HL-60/S4 treated with retinoic acid at 250 ng/mL for 4 days and 3 days (cell line): ENCODE results near the gene KLK2.

ENCODE experiments used
- in situ Hi-C: fragments of 300-500 bp; cut with MboI; formaldehyde crosslinking; loops from 2 replicates; pipeline ENCODE4 v1.7.0; 2022; ENCODE audit warnings: low sequenced_read_pairs

KLK2 gene

DNA sequence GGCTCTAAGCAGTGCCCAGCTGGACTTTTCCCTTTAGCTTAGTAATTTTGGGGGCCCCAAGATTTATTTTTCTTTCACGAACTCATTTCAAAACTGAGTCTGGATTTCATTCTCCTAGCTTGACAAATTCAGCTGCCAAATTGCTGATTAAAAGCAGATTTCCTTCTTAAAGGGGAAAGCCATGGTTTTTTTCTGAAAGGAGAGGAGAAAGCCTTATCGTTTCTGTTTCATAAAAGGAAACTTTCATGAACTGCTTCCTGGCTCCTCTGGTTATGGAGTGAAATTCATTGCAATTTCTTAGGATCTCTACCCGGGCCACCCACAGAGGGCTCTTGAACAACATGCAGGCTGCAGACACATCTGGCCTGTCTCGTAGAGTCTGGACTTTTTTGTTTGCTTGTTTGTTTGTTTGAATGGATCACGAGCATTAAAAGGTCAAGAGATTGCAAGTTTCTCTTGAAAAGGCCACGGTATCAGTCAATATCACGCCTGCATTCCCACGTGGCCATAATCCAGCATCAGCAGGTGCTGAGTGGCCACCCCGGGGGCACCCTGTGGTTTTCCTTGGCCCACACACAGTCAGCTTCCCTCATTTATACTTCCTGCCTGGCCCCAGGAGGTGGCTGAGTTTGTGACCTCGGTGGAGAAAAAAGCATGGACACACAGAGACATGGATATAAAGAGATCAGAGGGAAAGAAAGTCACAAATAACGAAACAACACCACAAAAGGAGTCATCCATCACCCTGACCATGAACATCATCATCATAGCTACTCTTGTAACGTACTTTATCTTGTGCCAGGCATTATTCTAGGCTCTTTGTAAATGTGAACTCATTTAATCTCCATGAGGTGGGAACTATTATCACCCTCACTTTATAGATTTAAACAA lies 48.4 kb downstream of the KLK2 start:
- in situ Hi-C loops: no loop called here

DNA sequence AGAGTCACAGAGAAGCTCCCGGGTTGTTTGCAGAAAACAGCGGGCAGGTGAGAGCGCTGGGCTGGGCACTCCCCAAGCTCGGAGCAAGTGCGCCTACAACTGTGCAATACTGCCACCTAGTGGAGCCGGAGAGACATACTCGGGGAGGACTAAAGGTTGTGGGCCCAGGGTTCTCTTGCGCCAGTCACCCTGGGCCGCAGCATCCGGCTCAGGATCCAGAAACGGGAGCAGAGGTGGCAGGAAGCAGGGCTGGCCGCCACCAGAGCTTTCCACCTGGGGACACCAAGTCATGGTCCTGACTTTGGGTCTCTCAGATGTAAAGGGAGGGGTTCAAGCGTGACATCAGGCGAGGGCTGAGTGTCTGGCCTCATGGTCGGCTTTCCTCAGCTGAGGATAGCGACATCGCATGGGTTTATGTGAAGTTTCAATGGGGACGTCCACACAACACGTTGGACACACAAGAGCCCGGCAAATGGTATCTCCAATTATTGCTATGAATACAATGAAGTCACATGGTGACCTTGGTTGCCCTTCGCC lies 49.1 kb downstream of the KLK2 start:
- in situ Hi-C loops: no loop called here

DNA sequence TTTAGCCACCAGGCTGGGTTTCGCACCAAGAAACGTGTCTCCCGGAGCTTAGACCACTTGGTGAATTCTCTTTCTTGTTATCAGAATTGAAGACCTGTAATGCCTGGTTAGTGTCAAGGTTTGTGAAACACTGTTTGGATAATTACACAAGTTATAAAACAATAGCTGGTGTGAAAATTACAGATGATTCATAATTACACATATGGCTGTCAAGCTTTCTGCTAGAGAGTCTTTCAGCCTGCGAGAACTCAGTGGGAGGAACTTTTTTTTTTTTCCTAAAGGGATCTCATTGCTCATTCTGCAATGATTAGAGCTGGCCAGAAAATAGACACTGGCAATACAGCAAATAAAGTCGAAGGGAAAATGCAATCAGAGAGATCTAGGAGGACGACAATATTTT lies 51.3 kb downstream of the KLK2 start:
- in situ Hi-C loops: no loop called here

DNA sequence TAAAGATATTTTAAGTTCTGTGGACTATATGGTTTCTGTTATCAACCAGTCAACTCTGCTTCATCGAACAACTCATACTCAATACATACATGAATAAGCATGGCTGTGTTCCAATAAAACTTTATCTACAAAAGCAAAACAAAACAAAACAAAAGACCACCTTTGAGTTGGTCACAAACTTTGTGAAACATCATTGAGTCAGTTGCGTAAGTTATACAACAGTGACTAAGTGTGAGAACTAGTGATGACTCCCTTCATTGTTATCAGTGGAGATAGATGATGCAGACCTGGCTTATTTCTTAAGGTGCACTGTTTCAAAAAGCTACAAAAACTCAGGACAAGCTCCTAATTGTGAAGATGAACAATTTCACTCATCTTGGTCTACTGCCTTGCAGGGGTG lies 52.5 kb downstream of the KLK2 start:
- in situ Hi-C loops: no loop called here

DNA sequence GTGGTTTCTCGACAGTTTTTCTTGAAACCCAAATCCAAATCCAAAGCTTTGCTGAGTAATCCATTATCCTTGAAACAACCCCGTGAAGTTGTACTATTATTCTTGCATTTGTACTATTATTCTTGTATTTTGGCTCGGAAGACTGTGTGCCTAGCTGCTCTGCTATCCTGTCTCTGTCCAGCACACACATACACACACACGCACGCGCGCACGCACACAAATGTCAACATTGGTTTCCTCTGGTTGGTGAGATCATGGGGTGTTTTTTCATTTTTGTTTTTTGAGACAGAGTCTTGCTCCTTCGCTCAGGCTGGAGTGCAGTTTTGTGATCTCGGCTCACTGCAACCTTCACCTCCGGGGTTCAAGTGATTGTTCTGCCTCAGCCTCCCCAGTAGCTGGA lies 52.9 kb downstream of the KLK2 start:
- in situ Hi-C loops: no loop called here

DNA sequence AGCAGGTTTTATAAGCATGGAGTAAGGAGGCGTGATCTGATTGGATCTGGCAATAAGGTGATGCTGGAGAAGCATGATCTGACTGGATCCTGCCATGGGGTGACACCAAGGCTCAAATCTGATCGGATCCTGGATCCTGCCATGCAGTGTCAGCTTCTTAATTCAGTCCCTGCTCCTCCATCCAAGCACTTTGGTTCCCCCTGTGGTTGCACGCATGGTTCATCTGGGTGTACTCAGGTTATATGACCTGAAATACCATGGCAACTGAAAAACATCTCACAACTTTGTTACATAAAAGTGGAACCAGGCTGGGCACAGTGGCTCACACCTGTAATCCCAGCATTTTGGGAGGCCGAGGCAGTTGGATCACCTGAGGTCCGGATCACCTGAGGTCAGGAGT lies 55.6 kb downstream of the KLK2 start:
- in situ Hi-C loops: no loop called here
